ENCODE results near the gene RRP1B.
A peak's percentile ranks its signal among the peaks of the same experiment; 100 is the strongest.
"Not testable (repeated sequence)": the region's sequence is repeated elsewhere in the genome, so short reads cannot be mapped to it uniquely, and the experiment has no call there.

RRP1B gene

GRCh38 chr21:43699933-43700599 lies 40.7 kb downstream of the RRP1B start:
- DNase-seq = no peak

GRCh38 chr21:43701936-43702784 lies 42.8 kb downstream of the RRP1B start:
- no peak for DNase-seq

DNA sequence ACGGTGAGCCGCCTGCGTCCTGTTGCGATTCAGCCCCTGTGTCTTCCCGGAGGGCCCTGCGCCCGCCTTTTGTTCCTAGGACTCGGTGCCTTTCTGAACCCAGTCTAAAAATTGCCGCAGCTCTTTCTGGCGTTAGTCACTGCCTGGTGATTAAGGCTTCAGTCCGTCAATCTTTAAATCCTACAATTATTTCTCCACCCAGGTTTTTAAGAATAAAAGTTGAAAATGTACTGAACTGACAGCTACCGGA lies 43.4 kb downstream of the RRP1B start:
- DNase-seq = peak; percentile 37

DNA sequence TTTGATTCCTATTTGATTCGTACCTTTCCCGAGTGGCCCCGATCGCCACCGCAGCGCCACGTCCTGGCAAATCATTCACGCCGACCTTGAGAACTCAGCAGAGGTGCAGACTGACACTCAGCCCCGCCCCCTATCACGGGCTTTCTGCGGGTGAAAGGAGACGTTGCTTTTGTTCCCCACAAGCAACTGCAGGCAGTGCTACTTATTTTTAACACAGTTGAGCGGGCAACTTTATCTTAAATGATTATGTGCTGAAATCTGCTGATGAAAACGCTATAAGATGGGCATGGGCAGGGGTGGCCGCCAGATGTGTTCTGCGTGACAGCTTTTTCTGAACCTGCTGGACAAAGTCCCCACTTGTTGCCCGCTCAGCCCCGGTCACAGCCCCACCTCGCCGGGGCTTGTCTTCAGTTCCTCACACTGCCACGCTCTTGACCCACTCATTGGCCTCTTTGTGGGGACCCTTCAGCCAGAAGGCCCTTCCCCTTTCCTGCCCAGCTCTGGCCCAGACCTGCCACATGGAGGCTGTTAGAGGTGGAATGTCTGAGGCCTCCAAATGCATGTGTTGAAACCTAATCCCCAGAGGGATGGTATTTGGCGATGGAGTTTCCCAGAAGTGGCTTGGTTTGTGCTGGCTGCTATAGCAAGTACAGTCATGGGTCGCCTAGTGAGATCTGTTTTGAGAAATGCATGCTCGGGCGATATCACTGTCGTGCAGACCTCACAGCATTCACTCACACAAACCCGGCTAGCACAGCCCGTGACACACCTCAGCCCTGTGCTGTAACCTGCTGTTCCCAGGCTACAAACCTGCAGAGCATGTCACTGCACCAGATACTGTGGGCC lies 43.9 kb downstream of the RRP1B start:
- peak; percentile 69 for DNase-seq

GRCh38 chr21:43707462-43707861 lies 48.1 kb downstream of the RRP1B start:
- DNase-seq = no peak

GRCh38 chr21:43708745-43709381 lies 49.5 kb downstream of the RRP1B start:
- DNase-seq = no peak

DNA sequence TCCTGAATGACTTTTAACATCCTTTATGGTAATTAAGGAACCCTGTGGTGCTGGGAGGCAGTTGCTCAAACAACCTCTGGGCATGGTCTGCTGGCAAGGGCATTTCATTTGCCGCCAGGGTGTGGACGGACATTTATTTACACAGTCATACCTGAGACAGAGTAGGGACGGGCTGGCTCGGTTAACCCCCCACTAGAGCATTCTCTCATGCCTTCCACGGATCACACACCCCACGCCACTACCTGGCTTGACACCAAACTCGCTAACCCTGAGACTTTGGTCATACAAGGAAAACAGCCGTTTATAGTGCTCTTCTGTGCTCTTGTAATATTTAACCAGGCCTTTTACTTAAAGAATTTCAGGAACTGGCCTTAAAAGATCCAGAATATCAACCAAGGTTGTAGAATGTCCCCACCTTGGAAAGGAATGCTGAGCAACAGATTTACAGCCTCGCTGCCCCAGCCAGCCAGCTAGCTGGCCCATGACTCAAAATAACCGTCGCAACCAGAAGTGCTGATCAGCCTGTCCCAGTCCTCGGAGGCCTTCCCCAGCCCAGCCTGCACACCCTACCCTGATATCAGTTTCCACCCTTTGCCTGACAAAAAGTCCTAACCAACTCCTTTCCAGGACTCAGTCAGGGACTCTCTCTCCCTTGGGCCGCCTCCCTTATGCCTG lies 53.0 kb downstream of the RRP1B start:
- peak; percentile 42 for DNase-seq

- not testable (repeated sequence) for DNase-seq
These were observed 53.8 kb downstream of the RRP1B start for GRCh38 chr21:43713123-43713522.

- no peak for DNase-seq
These were observed 57.2 kb downstream of the RRP1B start for GRCh38 chr21:43716376-43717165.

GRCh38 chr21:43717166-43717853 lies 58.0 kb downstream of the RRP1B start:
- DNase-seq = no peak

DNA sequence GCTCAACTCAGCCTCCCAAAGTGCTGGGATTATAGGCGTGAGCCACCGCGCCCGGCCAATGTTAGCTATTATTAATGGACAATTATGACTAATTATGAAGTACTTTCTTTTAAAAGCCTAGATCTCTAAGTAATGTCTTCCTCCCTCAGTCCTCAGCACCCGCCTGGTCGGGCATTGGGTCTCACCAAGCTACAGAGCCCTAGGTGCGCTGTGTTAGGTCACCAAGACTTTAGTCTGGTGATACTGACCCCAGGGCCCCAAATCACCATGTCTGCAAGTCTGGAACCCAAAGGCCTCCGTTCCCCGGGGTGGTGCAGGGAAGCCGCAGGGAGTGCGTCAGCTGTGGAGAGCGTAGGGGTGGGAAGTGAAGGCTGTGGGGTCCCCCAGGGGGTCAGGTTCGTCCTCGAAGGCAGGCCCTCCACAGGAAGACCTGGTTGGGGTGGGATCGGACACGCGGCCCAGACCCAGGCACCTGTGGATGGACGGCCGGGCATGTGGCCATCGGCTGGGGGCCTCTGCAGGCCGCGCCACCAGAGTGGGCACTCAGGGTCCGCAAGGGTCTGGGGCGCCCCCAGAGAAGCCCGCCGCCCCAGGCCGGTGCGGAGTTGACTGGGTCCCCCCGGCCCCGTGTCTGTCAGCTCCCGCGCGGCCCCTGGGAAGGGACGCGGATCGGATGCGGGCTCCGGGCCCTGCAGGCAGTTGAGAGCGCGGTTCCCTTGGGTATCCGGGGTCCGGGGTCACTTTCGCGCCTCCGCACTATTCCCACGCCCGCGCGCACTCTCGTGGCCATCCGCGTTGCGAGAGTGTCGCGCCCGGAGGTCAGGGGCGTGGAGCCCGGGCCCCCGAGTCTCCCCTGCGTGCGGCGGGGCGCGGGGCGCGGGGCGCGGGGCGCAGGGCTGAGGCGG lies 58.9 kb downstream of the RRP1B start:
- no peak for DNase-seq

- peak; percentile 83 for DNase-seq
These were observed 59.8 kb downstream of the RRP1B start, which contains the start of gene PDXK for GRCh38 chr21:43718872-43719747. TSS of gene PDXK (plus strand) at chr21:43719129. CDS start at chr21:43719295, 166 bp downstream.

- no peak for DNase-seq
These were observed 60.6 kb downstream of the RRP1B start for GRCh38 chr21:43719748-43720538.

DNA sequence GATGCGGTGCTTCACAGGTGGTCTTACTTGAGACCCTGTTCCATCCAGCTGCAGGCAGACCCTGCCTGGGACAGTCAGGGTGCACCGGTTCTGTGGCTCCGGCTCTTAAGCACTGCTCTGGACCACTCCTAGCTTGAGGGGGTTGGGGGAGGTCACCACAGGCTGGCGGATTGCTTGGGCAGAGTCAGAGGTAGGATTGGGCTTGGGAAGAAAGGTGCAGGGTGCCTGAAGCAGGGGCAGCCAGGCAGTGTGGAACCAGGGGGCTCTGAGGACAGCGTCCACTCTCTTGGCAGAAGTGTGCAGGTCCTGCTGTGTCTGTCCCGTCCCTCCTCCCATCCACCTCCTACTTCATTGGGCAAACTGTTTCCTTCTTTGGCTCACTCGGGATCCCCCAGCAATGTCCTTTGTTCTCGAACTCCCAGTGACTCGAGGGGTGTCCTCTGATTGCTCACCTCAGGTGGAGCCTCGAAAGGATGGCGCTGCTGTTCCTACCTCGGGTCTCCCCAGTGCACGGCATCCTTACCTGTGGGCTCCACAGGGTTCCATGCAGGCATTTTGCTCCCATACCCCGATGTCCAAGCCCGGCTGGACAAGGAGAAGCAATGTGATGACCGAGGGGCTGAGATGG lies 61.3 kb downstream of the RRP1B start:
- no peak for DNase-seq

DNA sequence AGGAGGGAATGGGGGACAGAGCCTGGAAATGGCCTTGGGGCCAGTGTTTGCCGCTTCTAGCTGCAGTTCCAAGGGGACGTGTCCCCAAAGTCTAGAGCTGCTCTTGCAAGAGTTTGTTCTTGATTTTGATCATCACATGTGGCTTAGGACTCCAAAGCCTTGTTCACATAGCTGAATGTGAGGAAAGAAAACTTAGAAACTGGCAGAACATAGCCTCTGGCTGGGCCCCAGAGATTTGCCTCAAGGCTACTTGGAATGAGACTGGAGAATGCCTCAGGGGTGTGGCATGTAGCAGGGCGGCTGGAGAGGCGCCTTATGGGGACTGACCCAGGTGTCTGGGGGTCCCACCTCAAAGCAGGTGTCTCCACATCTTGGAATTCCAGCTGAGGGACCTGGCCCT lies 61.8 kb downstream of the RRP1B start:
- no peak for DNase-seq

DNA sequence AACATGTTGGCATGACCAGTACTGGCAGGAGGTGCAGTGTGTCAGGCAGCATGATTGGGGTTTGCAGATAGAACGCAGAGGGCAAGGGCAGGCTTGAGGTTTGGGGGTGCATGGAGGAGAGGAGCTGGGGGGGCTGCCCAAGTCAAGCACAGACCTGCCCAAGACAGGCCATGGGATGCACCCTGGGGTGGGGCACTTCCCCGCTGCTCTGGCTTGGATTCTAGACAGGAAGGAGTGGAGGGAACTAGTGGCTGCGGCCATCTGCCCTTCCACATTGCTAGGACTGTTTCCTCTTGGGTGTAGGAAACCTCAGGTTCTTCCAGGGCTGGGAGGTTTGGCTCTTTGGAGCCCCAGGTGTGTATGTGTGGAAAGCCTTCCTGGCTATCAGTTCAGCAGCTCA lies 62.6 kb downstream of the RRP1B start:
- DNase-seq = no peak

- DNase-seq = no peak
These were observed 64.3 kb downstream of the RRP1B start for GRCh38 chr21:43723648-43724047.

Measured in fibroblast of skin of back (primary cell).